Psoas muscle (tissue), 8 donors: ENCODE measurements around the gene PTPRK. TPM values are rescaled to one million over a fixed set of nuclear protein-coding genes. Genes with fewer than 3 reads are reported as not detected.

Source experiments
- ATAC-seq, 4 donors: fragments of 200-7000 bp; cut with Tn5 transposase; one replicate each; pipeline ENCODE4 v1.9.1; 2020; ENCODE audit warnings: moderate library complexity in 3 of 4, mild to moderate bottlenecking in 2 of 4
- DNase-seq, 2 donors: peaks; one replicate each; pipeline ENCODE4 v3.0.0-alpha.2; 2020
- H3K27ac ChIP-seq: fragments of 200-600 bp; one replicate; pipeline ENCODE4 v1.8.0; 2022
- H3K27me3 ChIP-seq, 3 donors: fragments of 200-600 bp in 1 of 3; one replicate each; pipeline versions ENCODE4 v1.6.1 to v1.8.0; 2013 to 2022; ENCODE audit warnings: low read length in 2 of 3, mild to moderate bottlenecking in 2 of 3, moderate library complexity in 1 of 3; ENCODE audit not compliant: insufficient read depth in 3 of 3
- H3K36me3 ChIP-seq, 2 donors: fragments of 200-600 bp in 1 of 2; one replicate each; pipeline versions ENCODE4 v1.6.1 to v1.8.0; 2013 to 2022; ENCODE audit warnings: low read depth in 1 of 2, mild to moderate bottlenecking in 1 of 2, moderate library complexity in 1 of 2; ENCODE audit not compliant: insufficient read depth in 1 of 2
- H3K4me1 ChIP-seq: fragments of 200-600 bp; one replicate; pipeline ENCODE4 v1.8.0; 2022
- H3K4me3 ChIP-seq: fragments of 200-600 bp; one replicate; pipeline ENCODE4 v1.8.0; 2022; ENCODE audit warnings: mild to moderate bottlenecking
- H3K9me3 ChIP-seq: fragments of 200-600 bp; one replicate; pipeline ENCODE4 v1.8.0; 2022
- CTCF ChIP-seq: fragments of 200-600 bp; IDR thresholded peaks from one replicate; pipeline ENCODE4 v1.8.0; 2022; ENCODE audit warnings: antibody characterized with exemption
- WGBS, 3 donors: extraction: QIAGEN DNeasy Blood & Tissue Kit; methylation state at CpG; one replicate each; pipeline versions ENCODE4 v1.1.6 to v1.1.7; 2013; 5-methylcytosine and 5-hydroxymethylcytosine counted together
- intact Hi-C, 2 donors: fragments of 100-400 bp; cut with DNase I; formaldehyde crosslinking; loops; one replicate each; pipeline versions ENCODE4 v1.11.0 to v1.14.2; 2022
- polyA plus RNA-seq, 3 donors: library from polyadenylated mRNA; stranded (reverse); fragments of 200-250 nt; gene quantifications; one replicate each; pipeline ENCODE4 v1.2.3, GENCODE V29; 2013
- total RNA-seq, 4 donors: library from RNA; stranded (reverse); fragmentation: NEBNext Ultra II Directional in 2 of 4; extraction: Animal tissue kit (Norgen Biotek cat#: 25700) in 2 of 4; gene quantifications; one replicate each; pipeline versions ENCODE4 v1.2.1 to v1.2.4, GENCODE V29; 2021 to 2023
- donor health status: healthy with polysubstance abuse.
- donor health status: DM: no; HTN: no; CAD: no; lungs with moderate emphysema.
- donor health status: Bipolar disorder and iron deficiency.
- donor health status: healthy.
- donor health status: DM: yes; HTN: yes; CAD: no.
- donor health status: DM: no; HTN: no; CAD: no.
- donor health status: DM: no; HTN: no; CAD: no.
- donor health status: DM: yes; HTN: yes; CAD: no.

Gene PTPRK
- total and polyA plus RNA-seq, 7 donors = 3.2 to 10.6 (median 9.1) TPM

- no peaks in the 10 kb centered on the region for H3K4me1 ChIP-seq
- no peak overlapping the region for H3K27ac ChIP-seq
- H3K4me3 ChIP-seq = no peak overlapping the region
- intact Hi-C loops = no loop called here
- no peaks in the 10 kb centered on the region for H3K9me3 ChIP-seq
- DNase-seq (no peak), ATAC-seq (no peak)
- no peak for TF ChIP-seq CTCF
- H3K36me3 ChIP-seq = no peaks in the 10 kb centered on the region
- no peaks in the 10 kb centered on the region for H3K27me3 ChIP-seq
These were observed 352.8 kb downstream of the PTPRK start for GRCh38 chr6:128167552-128167951.

GRCh38 chr6:128164254-128164653 is 356.1 kb downstream of the PTPRK start:
- H3K27ac ChIP-seq = no peak overlapping the region
- DNase-seq (no peak), ATAC-seq (no peak)
- no peaks in the 10 kb centered on the region for H3K36me3 ChIP-seq
- H3K4me1 ChIP-seq = no peaks in the 10 kb centered on the region
- no peak for TF ChIP-seq CTCF
- H3K27me3 ChIP-seq = no peaks in the 10 kb centered on the region
- no peaks in the 10 kb centered on the region for H3K9me3 ChIP-seq
- H3K4me3 ChIP-seq = no peak overlapping the region
- 88 to 100% (median 96%) methylated on average over 1 of the region's 1 CpG for WGBS, 3 donors
- intact Hi-C loops = no loop called here

GRCh38 chr6:128162423-128162822 is 358.0 kb downstream of the PTPRK start:
- intact Hi-C loops = no loop called here
- WGBS, 3 donors = 87 to 90% (median 88%) methylated on average over 2 of the region's 2 CpGs
- no peak for DNase-seq
- Histone ChIP-seq H3K27ac (no peak overlapping the region), H3K4me1 (no peaks in the 10 kb centered on the region), H3K9me3 (no peaks in the 10 kb centered on the region), H3K27me3 (no peaks in the 10 kb centered on the region), H3K36me3 (no peaks in the 10 kb centered on the region), H3K4me3 (no peak overlapping the region)
- no peak for TF ChIP-seq CTCF
- no peak for ATAC-seq

- Histone ChIP-seq H3K9me3 (no peaks in the 10 kb centered on the region), H3K4me3 (no peak overlapping the region), H3K27ac (no peak overlapping the region), H3K4me1 (no peaks in the 10 kb centered on the region), H3K27me3 (no peaks in the 10 kb centered on the region), H3K36me3 (no peaks in the 10 kb centered on the region)
- intact Hi-C loops = no loop called here
- DNase-seq (no peak), ATAC-seq (no peak)
- TF ChIP-seq CTCF = no peak
- WGBS, 3 donors = 26 to 61% (median 34%) methylated on average over 1 of the region's 1 CpG
These were observed 358.6 kb downstream of the PTPRK start for GRCh38 chr6:128161839-128162238.

- H3K4me1 ChIP-seq = no peaks in the 10 kb centered on the region
- H3K4me3 ChIP-seq = no peak overlapping the region
- DNase-seq = no peak
- no peak for TF ChIP-seq CTCF
- intact Hi-C loops = no loop called here
- ATAC-seq = no peak
- no peak overlapping the region for H3K27ac ChIP-seq
- WGBS, 3 donors = 40 to 48% (median 45%) methylated on average over 1 of the region's 1 CpG
- H3K9me3 ChIP-seq = no peaks in the 10 kb centered on the region
- no peaks in the 10 kb centered on the region for H3K36me3 ChIP-seq
- no peaks in the 10 kb centered on the region for H3K27me3 ChIP-seq
These were observed 359.1 kb downstream of the PTPRK start for GRCh38 chr6:128161263-128161662.
